Stromal cell of bone marrow (primary cell): Measurements from ENCODE around the gene C1QL1.

Experiments used
- DNase-seq: peaks from one replicate; pipeline ENCODE4 v3.0.0-alpha.2; 2012; ENCODE audit warnings: low read depth

The C1QL1 gene

GRCh38 chr17:44968225-44969143 lies at the start of gene C1QL1:
Gene C1QL1, minus strand, starts transcription at chr17:44968303. Its CDS starts 255 bp downstream, at chr17:44968048.
- DNase-seq = peak; percentile 82

GRCh38 chr17:45016823-45017222 lies 48.7 kb upstream of the C1QL1 start:
- DNase-seq = no peak

GRCh38 chr17:45016237-45016636 lies 48.1 kb upstream of the C1QL1 start:
- no peak for DNase-seq

DNA sequence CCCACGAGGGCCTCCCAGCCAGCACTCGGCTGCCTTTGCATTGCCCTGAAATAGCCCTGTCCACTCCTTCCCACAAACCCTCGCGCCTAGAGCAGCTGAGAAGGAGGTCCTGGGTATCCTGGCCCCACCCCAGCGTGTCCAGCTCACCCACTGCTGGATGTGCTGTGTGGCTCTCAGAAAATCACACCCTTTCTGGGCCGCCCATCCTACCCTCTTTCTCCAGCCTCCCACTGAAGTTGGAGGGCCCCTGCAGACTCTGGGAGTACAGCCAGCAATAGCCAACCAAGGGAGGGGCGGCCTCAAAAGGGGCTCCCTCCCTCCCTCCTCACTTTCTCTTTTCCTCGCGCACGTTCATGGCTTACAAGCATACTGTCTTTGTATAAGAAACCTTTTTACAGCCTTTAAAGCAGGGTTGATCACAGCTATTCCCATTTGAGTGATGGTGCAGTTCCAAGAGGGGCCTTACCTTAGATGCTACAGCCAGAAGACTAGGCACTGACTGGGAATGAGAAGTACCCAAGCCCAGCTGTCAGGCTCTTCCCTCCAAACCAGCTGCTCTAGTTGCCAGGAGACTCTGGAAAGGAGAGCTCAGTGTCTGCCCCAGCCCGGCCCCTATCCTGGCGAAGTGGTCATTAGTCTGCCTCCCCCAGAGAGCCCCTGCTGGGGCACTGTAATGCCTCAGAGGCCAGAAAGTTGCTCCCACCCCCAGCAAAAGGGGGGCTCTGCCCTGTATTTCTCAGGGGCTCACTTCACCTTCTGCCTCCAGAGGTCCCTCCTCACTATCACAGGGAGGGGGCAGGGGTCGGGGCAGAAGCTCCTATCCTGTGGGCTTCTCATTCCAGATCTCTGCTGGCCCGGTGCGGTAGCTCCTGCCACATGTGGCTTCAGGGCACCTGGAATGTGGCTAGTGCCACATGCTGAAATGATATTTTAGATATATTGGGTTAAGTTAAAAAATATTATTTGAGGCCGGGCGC lies 45.2 kb upstream of the C1QL1 start:
- no peak for DNase-seq

DNA sequence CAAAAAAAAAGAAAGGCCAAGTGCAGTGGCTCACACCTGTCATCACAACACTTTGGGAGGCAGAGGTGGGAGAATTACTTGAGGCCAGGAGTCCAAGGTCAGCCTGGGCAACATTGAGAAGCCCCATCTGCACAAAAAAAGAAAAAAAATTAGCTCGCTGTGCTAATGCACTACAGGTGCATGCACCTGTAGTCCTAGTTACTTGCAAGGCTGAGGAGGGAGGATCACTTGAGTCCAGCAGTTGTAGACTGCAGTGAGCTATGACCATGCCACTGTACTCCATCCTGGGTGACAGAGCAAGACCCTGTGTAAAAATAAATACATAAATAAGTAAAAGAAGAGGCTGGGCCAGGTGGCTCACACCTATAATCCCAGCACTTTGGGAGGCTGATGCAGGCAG lies 43.7 kb upstream of the C1QL1 start:
- no peak for DNase-seq

DNA sequence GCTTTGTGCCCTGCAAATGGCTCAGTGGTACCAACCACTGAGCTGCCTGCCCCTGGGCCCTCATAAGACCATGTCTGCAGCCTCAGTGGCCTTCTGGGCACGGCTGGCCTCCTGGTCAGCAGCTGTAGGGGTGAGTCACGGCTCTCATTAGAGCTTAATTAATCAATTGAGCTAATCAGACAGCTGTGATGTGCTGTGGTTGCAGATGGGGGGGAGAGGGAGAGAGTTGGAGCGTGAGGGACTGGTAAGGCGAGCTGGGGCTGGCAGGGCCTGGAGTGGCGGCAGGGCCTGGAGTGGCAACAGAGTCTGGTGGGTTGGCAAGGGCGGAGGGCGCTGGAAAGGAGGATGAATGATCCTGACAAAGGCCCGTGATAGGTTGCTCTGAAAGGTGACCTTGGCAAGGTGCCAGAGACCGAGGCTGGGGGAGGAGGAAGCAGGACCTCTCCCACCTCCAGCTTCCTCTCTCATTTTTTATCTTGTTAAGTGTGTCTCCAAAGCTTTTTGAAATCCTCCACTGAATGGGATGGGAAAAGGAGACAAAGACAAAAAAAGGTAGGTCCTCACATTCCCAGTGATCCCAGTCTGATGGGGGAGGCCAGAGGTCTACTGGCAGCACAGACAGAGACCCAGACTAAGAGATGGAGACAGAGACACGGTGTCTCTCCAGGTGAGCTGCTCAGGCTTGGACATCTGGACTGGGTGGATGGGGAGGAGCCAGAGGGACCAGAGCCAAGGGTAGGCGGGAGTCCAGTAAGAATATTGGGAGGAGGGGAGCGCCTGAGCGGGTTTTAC lies 41.8 kb upstream of the C1QL1 start:
- DNase-seq = no peak

GRCh38 chr17:45008216-45008615 lies 40.1 kb upstream of the C1QL1 start:
- no peak for DNase-seq

DNA sequence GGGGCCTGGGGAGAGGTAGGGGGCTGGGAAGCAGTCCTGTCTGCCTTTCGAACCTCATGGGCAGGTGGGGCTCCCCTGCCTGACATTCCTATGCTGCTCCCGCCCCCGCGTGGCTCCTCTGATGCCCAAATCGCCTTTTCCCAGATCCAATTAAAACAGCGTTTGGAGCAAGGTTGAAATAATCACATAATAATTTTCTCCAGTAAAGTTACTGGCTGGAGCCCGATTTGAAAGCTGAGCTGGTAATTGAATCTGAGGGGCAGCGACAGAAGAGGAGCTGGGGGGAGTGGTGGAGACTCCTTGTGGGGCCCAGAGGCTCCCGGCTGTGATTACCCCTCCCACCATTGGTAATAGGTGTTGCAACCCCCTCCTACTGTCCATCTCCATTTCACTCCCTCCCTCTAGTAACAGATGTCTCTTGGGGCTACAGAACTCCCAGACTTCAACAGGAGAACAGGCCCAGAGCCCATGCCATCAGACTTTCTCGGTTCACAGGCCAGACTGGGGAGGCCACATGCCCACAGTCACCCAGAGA lies 38.9 kb upstream of the C1QL1 start:
- no peak for DNase-seq

DNA sequence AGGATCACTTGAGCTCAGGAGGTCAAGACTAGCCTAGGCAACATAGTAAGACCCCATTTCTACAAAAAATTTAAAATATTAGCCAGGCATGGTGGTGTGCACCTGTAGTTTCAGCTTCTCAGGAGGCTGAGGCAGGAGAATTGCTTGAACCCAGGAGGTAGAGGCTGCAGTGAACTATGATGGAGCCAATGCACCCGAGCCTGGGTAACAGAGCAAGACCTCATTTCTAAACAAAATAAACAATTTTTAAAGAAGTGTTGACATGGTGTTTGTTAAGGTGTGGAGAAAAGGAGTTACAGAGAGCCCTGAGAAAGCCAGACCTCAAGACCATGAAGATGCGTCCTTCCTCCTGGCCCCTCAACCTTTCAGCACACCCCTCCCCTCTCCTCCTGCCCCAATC lies 37.6 kb upstream of the C1QL1 start:
- no peak for DNase-seq

DNA sequence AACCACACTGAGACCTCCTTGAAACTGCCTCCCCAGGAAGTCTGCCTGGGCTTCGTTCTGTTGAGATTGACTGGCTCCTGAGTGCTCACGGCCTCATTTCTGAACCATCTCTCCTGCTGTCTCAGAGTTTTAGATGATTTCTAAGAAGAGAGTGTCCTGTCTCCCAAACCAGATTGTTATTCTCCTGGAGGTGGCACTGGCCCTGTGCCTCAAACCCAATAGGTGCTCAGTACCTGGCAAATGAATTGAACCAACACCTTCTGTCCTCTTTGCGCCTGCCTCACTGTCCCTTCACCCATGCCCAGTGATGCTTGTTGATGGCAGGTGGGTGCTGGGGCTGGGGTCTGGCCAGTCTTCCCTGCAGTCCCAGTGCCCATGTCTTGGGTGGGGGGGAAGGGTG lies 36.3 kb upstream of the C1QL1 start:
- no peak for DNase-seq

GRCh38 chr17:45003877-45004276 lies 35.8 kb upstream of the C1QL1 start:
- DNase-seq = no peak

DNA sequence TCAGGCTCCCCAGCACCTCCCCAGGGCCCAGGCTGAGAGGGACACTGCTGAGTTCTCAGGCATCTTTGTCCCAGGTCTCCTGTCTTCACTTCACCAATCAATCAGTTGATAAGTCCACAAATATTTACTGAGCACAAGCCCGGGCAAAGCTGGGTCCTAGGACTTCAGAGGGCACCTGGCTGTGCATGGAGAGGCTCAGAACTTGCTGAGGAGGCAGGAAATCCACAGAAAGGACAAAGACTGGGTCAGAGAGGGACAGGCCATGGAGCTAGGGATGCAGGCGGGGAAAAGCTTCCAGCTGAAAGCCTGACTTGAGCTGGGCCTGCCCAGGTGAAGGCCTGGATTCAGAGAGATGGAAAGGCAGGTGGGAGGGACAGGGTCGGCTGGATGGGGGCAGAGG lies 33.2 kb upstream of the C1QL1 start:
- no peak for DNase-seq

DNA sequence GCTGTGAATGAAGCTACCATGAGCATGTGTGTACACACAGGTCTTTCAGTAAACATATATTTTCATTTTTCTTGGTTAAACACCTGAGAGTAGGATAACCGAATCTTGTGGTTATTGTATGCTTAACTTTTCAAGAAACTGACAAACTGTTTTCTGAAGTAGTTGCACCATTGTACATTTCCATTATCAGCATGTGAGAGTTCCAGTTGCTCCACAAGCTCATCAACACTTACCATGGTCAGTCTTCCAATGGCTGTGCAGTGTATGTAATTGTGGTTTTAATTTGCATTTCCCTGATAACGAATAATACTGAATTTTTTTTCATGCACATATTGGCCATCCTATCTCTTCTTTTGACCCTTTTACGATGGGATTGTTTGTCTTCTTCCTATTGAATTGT lies 31.3 kb upstream of the C1QL1 start:
- DNase-seq = no peak

DNA sequence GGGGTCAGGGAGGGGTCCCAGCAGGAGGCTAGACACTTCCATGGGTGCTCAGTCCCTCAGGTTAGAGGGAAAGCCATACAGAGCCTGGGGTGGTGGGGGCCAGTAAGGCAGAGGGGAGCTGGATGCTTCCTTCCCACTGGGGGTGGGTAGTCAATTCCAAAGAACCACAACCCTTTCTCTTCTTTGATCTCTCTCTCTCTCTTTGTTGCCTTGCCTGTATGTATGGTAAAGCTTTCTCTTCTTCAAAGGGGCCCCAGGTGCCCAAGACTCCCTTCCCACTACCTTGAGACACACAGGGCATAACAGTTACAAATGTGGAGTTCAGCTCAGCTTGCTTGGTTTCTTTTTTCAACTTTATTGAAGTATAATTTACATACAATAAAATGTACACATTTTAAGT lies 30.5 kb upstream of the C1QL1 start:
- DNase-seq = no peak

- no peak for DNase-seq
Observed at GRCh38 chr17:44997733-44998520, 29.8 kb upstream of the C1QL1 start.

DNA sequence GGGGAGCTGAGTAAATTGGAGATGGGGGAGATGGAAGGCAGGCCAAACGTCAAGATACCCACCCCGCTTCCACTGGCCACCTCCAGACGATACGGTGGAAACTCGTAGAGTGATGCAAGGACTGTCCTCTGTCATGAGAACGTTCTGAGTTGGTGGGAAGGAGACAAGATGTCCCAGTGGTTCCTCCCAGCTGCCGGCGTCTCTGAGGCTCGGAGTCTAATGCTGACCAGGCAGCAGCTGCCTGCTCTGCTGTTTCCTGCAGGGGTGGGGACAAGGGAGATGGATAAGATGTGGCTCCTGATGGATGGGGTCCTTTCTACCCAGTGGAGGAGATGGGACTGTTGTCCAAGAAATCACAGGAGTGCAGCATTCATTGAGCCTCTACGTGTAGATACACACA lies 28.2 kb upstream of the C1QL1 start:
- DNase-seq = no peak

- no peak for DNase-seq
Observed at GRCh38 chr17:44995436-44996001, 27.4 kb upstream of the C1QL1 start.

DNA sequence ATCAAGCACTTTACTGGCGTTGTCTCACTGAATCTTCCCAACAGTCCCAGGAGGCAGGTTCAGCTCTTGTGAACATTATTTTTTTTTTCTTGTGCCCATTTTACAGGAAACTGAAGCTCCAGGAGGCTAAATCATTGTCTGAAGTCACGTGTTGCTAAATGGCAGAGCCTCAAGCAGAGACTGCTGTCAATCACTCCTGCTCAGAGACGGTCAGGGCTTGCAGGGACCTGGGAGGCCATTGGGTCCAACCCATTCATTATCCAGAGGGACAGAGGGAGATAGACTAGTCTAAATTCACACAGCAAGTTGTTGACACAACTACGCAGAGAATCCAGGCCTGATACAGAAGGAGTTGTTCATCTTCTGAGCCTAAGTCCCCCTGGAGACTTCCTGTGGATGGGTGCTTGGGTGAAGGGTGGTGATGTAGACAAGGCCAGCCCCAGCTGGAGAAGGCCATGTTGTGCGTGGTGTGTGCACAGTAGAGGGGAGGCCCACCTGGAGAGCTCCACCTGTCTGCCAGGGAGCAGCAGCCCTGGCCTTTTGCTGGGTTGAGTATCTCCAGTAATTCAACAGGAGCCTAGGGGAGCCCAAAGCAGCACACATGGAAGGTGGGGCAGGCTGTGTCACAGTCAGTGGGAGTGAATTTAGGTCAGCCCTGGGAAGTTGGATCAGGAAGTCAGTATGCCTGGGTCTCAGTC lies 24.3 kb upstream of the C1QL1 start:
- DNase-seq = no peak

- no peak for DNase-seq
Observed at GRCh38 chr17:44990994-44991393, 22.9 kb upstream of the C1QL1 start.

DNA sequence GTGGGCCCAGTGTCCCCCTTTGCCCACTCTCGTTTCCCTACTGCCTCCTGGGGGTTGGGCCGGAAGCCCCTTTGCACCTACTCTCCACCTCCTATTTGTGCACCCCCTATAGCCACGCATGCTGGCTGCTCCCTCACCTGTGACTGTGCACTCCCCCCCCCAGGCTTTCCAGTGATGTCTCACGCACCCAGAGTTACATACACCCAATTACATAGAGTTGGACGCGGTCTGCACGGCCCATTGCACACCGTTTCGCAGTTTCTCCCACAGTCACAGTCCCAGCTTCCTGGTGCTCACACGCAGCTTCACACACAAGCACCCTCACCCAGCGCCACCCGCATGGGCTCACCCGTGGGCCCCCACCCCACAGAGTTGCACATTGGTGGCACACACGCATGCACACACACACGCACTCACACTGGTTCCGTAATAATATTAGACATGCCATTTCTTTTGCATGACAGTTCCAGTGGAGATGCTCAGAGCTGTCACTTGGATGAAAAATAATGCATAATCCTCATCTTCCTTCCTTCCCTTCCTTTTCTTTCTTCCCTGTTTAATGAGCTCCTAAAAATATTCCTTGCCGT lies 21.5 kb upstream of the C1QL1 start:
- no peak for DNase-seq
